ENCODE data around the gene RAB5B. TPM values are rescaled to one million over a fixed set of nuclear protein-coding genes. Genes with fewer than 3 reads are reported as not detected.
"Not testable (repeated sequence)": the region's sequence is repeated elsewhere in the genome, so short reads cannot be mapped to it uniquely, and the experiment has no call there.

RAB5B gene
- polyA plus RNA-seq, 2 donors: 78.2 to 88.8 TPM

DNA sequence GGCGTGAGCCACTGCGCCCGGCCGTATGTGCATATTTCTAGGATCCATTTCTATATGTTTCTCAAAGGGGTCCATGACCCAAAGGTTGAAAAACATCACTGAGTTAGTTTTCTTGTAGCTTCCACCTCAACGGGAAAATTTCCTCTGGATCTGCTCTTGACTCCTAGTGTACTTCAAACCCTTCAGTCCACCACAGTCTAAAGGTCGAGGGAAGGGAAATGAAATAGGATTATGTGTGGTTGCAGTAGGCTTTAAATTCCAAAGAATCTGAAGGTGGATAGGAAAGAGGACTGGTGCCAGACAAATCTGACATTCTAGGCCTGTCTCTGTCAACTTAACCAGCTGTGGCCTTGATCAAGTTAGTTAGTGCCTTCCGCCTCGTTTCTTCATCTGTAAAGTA is 21.5 kb downstream of the RAB5B start:
- no peak overlapping the region for H3K27ac ChIP-seq (ENCODE audit: low read depth in 2 of 2, low read length in 1 of 2)
- H3K36me3 ChIP-seq (ENCODE audit: control insufficient read depth in 2 of 2, insufficient read depth in 2 of 2, low read length in 1 of 2): peaks cover 19 to 31% of the 10 kb centered on the region in 2 donors
- peaks cover 2 to 8% of the 10 kb centered on the region in 2 donors for H3K4me1 ChIP-seq (ENCODE audit: control insufficient read depth in 2 of 2, insufficient read depth in 2 of 2, low read length in 1 of 2)
- H3K27me3 ChIP-seq (ENCODE audit: control insufficient read depth in 1 of 2, insufficient read depth in 2 of 2, low read length in 2 of 2): no peaks in the 10 kb centered on the region
- 76 to 78% methylated on average over 8 of the region's 8 CpGs for WGBS, 2 donors
- no peaks in the 10 kb centered on the region for H3K9me3 ChIP-seq (ENCODE audit: control insufficient read depth in 2 of 2, insufficient read depth in 1 of 2, low read depth in 1 of 2, low read length in 1 of 2)
- H3K4me3 ChIP-seq (ENCODE audit: low read depth in 1 of 2, low read length in 2 of 2): no peak overlapping the region

DNA sequence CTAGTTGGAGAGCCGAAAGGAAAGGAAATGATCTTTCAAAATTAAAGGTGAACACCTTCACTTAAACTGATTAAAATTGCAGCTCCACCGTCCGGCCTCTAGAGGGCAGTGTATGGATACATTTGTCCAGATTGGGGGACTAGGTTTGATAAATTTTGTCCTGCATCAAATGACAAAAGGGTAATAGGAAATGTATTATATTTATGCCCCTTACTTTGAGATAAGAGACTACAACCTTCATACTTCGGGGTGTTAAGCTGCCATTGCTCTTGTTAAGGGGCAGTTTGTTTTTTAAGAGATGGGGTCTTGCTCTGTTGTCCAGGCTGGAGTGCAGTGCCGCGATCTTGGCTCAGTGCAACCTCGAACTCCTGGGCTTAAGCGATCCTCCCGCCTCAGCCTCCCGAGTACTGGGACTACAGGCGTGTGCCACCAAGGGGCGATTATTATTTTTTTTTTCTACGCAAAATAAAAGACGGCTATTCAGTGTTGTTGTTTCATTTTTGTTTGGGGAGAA is 22.4 kb downstream of the RAB5B start:
- no peaks in the 10 kb centered on the region for H3K9me3 ChIP-seq (ENCODE audit: control insufficient read depth in 2 of 2, insufficient read depth in 1 of 2, low read depth in 1 of 2, low read length in 1 of 2)

DNA sequence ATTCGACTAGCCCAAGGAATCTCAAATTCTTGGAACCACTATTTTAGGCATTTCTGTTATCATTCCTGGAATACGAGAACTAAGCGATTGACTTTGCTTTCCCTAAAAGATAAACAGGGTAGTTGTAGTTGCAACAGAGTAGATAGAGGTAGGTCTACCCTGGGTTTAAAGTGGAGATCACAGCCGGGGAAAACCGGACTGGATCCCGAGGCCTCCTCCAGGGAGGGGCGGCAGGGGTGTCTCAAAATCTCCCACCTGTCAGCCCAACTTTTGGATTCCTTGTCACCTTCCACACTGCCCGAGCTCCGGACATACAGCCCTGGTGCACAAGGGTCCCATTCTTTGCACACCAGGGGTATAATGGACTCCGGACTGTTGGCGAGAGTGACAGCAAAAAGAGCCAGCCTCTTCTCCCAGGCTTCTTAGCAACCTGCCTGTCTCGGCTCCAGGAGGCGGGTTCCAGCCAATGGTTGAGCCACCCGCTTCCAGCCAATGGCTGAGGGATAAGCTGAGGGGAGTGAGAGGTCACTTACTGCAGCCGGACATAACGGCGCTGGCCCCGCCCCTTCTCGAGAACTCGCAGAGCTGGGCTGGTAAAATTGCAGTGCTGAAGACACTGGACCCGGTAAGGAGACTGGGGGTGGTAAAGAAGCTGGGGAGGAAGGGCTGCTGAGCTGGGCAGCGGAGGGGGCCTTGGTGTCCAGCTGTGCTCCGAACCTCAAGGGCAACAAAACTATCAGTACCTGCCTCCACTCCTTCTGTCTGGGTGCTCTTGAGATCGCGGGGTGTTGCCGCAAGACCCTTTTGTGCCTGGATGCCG is 23.0 kb downstream of the RAB5B start, which contains the start of gene SUOX:
Gene SUOX, plus strand, starts transcription at position 562 of the 820 bp plus-strand sequence. CDS start 4,946 bp downstream, outside the sequence.
- Histone ChIP-seq H3K36me3 (ENCODE audit: control insufficient read depth in 2 of 2, insufficient read depth in 2 of 2, low read length in 1 of 2) (peaks cover 13 to 19% of the 10 kb centered on the region in 2 donors), H3K4me3 (ENCODE audit: low read depth in 1 of 2, low read length in 2 of 2) (peak within 1 kb of the TSS; percentile 65 to 70), H3K27ac (ENCODE audit: low read depth in 2 of 2, low read length in 1 of 2) (peak within 1 kb of the TSS; percentile 68 to 92), H3K9me3 (ENCODE audit: control insufficient read depth in 2 of 2, insufficient read depth in 1 of 2, low read depth in 1 of 2, low read length in 1 of 2) (no peaks in the 10 kb centered on the region), H3K4me1 (ENCODE audit: control insufficient read depth in 2 of 2, insufficient read depth in 2 of 2, low read length in 1 of 2) (peaks cover 2 to 8% of the 10 kb centered on the region in 2 donors), H3K27me3 (ENCODE audit: control insufficient read depth in 1 of 2, insufficient read depth in 2 of 2, low read length in 2 of 2) (no peaks in the 10 kb centered on the region)
- 4% methylated on average over 27 of the region's 27 CpGs for WGBS, 2 donors

More for the DNA sequence above, 22.4 kb downstream of the RAB5B start:
- Histone ChIP-seq H3K4me3 (ENCODE audit: low read depth in 1 of 2, low read length in 2 of 2) (peak overlapping the region in 1 of 2 donors; percentile 70), H3K4me1 (ENCODE audit: control insufficient read depth in 2 of 2, insufficient read depth in 2 of 2, low read length in 1 of 2) (peaks cover 2 to 8% of the 10 kb centered on the region in 2 donors), H3K27me3 (ENCODE audit: control insufficient read depth in 1 of 2, insufficient read depth in 2 of 2, low read length in 2 of 2) (no peaks in the 10 kb centered on the region), H3K27ac (ENCODE audit: low read depth in 2 of 2, low read length in 1 of 2) (peak overlapping the region; percentile 68 to 92), H3K36me3 (ENCODE audit: control insufficient read depth in 2 of 2, insufficient read depth in 2 of 2, low read length in 1 of 2) (peaks cover 13 to 23% of the 10 kb centered on the region in 2 donors)
- WGBS, 2 donors: 23 to 25% methylated on average over 14 of the region's 14 CpGs

DNA sequence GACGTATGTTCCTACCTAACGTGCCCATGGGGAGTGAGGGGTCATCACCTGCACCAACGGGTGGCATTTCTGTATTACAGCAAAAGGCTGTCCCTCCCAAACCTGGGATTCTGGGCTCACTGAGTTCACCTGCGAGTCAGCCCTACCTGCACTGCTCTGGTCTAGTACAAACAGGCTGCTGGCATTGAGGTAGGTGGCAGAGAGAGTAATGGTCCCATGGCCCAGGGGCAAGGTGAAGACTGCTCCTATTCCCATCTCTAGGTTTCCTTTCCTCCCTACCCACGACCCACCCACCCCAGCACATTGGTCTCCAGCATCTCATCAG is 23.6 kb downstream of the RAB5B start:
- H3K27ac ChIP-seq (ENCODE audit: low read depth in 2 of 2, low read length in 1 of 2): peak overlapping the region; percentile 61 to 92

DNA sequence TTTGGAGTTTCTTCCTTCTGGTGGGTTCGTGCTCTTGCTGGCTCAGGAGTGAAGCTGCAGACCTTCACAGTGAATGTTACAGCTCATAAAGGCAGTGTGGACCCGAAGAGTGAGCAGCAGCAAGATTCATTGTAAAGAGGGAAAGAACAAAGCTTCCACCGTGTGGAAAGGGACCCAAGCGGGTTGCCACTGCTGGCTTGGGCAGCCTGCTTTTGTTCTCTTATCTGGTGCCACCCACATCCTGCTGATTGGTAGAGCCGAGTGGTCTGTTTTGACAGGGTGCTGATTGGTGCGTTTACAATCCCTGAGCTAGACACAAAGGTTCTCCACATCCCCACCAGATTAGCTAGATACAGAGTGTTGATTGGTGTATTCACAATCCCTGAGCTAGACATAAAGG is 25.6 kb downstream of the RAB5B start:
- 74 to 78% methylated on average over 6 of the region's 6 CpGs for WGBS, 2 donors

More for the DNA sequence above, 23.6 kb downstream of the RAB5B start:
- no peaks in the 10 kb centered on the region for H3K27me3 ChIP-seq (ENCODE audit: control insufficient read depth in 1 of 2, insufficient read depth in 2 of 2, low read length in 2 of 2)
- no peaks in the 10 kb centered on the region for H3K9me3 ChIP-seq (ENCODE audit: control insufficient read depth in 2 of 2, insufficient read depth in 1 of 2, low read depth in 1 of 2, low read length in 1 of 2)
- H3K4me1 ChIP-seq (ENCODE audit: control insufficient read depth in 2 of 2, insufficient read depth in 2 of 2, low read length in 1 of 2): peaks cover 2 to 8% of the 10 kb centered on the region in 2 donors
- peaks cover 12 to 17% of the 10 kb centered on the region in 2 donors for H3K36me3 ChIP-seq (ENCODE audit: control insufficient read depth in 2 of 2, insufficient read depth in 2 of 2, low read length in 1 of 2)
- 4 to 6% methylated on average over 5 of the region's 5 CpGs for WGBS, 2 donors
- H3K4me3 ChIP-seq (ENCODE audit: low read depth in 1 of 2, low read length in 2 of 2): peak overlapping the region; percentile 65 to 70

DNA sequence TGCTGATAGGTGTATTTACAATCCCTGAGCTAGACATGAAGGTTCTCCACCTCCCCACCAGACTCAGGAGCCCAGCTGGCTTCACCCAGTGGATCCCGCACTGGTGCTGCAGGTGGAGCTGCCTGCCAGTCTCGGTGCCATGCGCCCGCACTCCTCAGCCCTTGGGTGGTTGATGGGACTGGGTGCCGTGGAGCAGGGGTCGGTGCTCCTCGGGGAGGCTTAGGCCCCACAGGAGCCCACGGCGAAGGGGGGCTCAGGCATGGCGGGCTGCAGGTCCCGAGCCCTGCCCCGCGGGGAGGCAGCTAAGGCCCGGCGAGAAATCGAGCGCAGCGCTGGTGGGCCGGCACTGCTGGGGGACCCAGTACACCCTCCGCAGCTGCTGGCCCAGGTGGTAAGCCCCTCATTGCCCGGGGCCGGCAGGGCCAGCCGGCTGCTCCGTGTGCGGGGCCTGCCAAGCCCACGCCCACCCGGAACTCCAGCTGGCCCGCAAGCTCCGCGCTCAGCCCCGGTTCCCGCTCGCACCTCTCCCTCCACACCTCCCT is 26.2 kb downstream of the RAB5B start:
- Histone ChIP-seq H3K4me1 (ENCODE audit: control insufficient read depth in 2 of 2, insufficient read depth in 2 of 2, low read length in 1 of 2) (peaks cover 2 to 10% of the 10 kb centered on the region in 2 donors), H3K36me3 (ENCODE audit: control insufficient read depth in 2 of 2, insufficient read depth in 2 of 2, low read length in 1 of 2) (peaks cover 0 to 19% of the 10 kb centered on the region in 2 donors)
- not testable (repeated sequence) for H3K9me3 ChIP-seq (ENCODE audit: control insufficient read depth in 2 of 2, insufficient read depth in 1 of 2, low read depth in 1 of 2, low read length in 1 of 2); H3K27ac ChIP-seq (ENCODE audit: low read depth in 2 of 2, low read length in 1 of 2); H3K4me3 ChIP-seq (ENCODE audit: low read depth in 1 of 2, low read length in 2 of 2); H3K27me3 ChIP-seq (ENCODE audit: control insufficient read depth in 1 of 2, insufficient read depth in 2 of 2, low read length in 2 of 2)
- WGBS, 2 donors: 89 to 95% methylated on average over 25 to 33 of the region's 33 CpGs

More for the DNA sequence above, 25.6 kb downstream of the RAB5B start:
- H3K4me3 ChIP-seq (ENCODE audit: low read depth in 1 of 2, low read length in 2 of 2); H3K9me3 ChIP-seq (ENCODE audit: control insufficient read depth in 2 of 2, insufficient read depth in 1 of 2, low read depth in 1 of 2, low read length in 1 of 2); H3K27me3 ChIP-seq (ENCODE audit: control insufficient read depth in 1 of 2, insufficient read depth in 2 of 2, low read length in 2 of 2); H3K27ac ChIP-seq (ENCODE audit: low read depth in 2 of 2, low read length in 1 of 2): not testable (repeated sequence)
- Histone ChIP-seq H3K4me1 (ENCODE audit: control insufficient read depth in 2 of 2, insufficient read depth in 2 of 2, low read length in 1 of 2) (peaks cover 2 to 10% of the 10 kb centered on the region in 2 donors), H3K36me3 (ENCODE audit: control insufficient read depth in 2 of 2, insufficient read depth in 2 of 2, low read length in 1 of 2) (peaks cover 0 to 19% of the 10 kb centered on the region in 2 donors)

DNA sequence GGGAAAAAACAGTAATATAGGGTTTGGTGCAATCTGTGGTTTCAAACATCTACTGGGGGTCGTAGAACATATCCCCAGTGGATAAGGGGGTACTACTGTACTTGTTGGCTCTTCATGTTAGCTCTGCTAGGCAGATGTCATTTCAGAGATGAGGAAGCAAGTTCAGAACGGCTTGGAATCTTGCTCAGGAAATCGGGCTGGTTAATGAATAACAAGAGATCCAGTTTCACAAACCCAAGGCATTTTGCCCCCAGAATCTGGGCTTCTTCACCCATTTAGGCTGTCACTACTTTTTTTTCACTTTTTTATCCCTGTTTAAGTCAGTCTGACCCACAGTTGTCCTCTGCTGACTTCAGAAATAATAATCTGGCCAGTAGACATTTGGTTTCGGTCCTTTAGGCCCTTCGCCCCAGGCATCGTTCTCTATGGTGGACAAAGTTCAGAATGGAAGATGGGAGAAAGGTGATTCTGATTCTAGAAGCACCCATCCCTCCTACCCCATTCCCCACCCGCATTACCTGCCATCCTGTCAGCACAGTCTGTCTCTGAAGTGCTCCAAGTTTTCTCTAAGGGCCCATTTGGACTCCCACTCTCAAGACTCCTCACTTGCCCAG is 27.7 kb downstream of the RAB5B start:
- Histone ChIP-seq H3K27me3 (ENCODE audit: control insufficient read depth in 1 of 2, insufficient read depth in 2 of 2, low read length in 2 of 2) (no peaks in the 10 kb centered on the region), H3K9me3 (ENCODE audit: control insufficient read depth in 2 of 2, insufficient read depth in 1 of 2, low read depth in 1 of 2, low read length in 1 of 2) (no peaks in the 10 kb centered on the region), H3K4me3 (ENCODE audit: low read depth in 1 of 2, low read length in 2 of 2) (no peak overlapping the region), H3K36me3 (ENCODE audit: control insufficient read depth in 2 of 2, insufficient read depth in 2 of 2, low read length in 1 of 2) (peaks cover 0 to 19% of the 10 kb centered on the region in 2 donors), H3K27ac (ENCODE audit: low read depth in 2 of 2, low read length in 1 of 2) (no peak overlapping the region), H3K4me1 (ENCODE audit: control insufficient read depth in 2 of 2, insufficient read depth in 2 of 2, low read length in 1 of 2) (peaks cover 2 to 10% of the 10 kb centered on the region in 2 donors)
- WGBS, 2 donors: 70 to 79% methylated on average over 7 of the region's 7 CpGs

DNA sequence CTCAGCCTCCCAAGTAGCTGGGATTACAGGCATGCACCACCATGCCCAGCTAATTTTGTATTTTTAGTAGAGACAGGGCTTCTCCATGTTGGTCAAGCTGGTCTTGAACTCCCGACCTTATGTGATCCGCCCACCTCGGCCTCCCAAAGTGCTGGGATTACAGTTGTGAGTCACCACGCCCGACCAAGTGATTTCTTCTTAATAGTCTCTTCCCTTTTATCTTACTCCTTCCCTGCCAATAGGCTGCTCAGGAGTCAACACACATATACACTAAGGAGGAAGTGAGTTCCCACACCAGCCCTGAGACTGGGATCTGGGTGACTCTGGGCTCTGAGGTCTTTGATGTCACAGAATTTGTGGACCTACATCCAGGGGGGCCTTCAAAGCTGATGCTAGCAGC is 29.5 kb downstream of the RAB5B start:
- 79 to 80% methylated on average over 5 of the region's 5 CpGs for WGBS, 2 donors
- not testable (repeated sequence) for H3K27me3 ChIP-seq (ENCODE audit: control insufficient read depth in 1 of 2, insufficient read depth in 2 of 2, low read length in 2 of 2); H3K4me1 ChIP-seq (ENCODE audit: control insufficient read depth in 2 of 2, insufficient read depth in 2 of 2, low read length in 1 of 2); H3K27ac ChIP-seq (ENCODE audit: low read depth in 2 of 2, low read length in 1 of 2); H3K9me3 ChIP-seq (ENCODE audit: control insufficient read depth in 2 of 2, insufficient read depth in 1 of 2, low read depth in 1 of 2, low read length in 1 of 2); H3K4me3 ChIP-seq (ENCODE audit: low read depth in 1 of 2, low read length in 2 of 2)
- peaks cover 0 to 19% of the 10 kb centered on the region in 2 donors for H3K36me3 ChIP-seq (ENCODE audit: control insufficient read depth in 2 of 2, insufficient read depth in 2 of 2, low read length in 1 of 2)

DNA sequence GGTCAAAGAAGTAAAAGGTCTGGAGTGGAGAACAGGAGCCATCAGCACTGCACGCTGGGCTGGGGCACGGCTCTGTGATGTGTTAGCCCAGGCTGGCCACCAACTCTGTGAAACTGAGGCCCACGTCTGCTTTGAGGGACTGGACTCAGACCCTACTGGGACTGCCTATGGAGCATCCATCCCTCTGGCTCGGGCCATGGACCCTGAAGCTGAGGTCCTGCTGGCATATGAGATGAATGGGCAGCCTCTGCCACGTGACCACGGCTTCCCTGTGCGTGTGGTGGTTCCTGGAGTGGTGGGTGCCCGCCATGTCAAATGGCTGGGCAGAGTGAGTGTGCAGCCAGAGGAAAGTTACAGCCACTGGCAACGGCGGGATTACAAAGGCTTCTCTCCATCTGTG is 30.3 kb downstream of the RAB5B start:
- Histone ChIP-seq H3K36me3 (ENCODE audit: control insufficient read depth in 2 of 2, insufficient read depth in 2 of 2, low read length in 1 of 2) (peaks cover 0 to 19% of the 10 kb centered on the region in 2 donors), H3K4me3 (ENCODE audit: low read depth in 1 of 2, low read length in 2 of 2) (no peak overlapping the region), H3K4me1 (ENCODE audit: control insufficient read depth in 2 of 2, insufficient read depth in 2 of 2, low read length in 1 of 2) (peaks cover 0 to 2% of the 10 kb centered on the region in 2 donors), H3K27ac (ENCODE audit: low read depth in 2 of 2, low read length in 1 of 2) (no peak overlapping the region), H3K9me3 (ENCODE audit: control insufficient read depth in 2 of 2, insufficient read depth in 1 of 2, low read depth in 1 of 2, low read length in 1 of 2) (no peaks in the 10 kb centered on the region), H3K27me3 (ENCODE audit: control insufficient read depth in 1 of 2, insufficient read depth in 2 of 2, low read length in 2 of 2) (no peaks in the 10 kb centered on the region)
- WGBS, 2 donors: 91 to 92% methylated on average over 10 of the region's 10 CpGs

Measured in esophagus (tissue), 2 donors.